ENCODE data around the gene FKBP3.

DNA sequence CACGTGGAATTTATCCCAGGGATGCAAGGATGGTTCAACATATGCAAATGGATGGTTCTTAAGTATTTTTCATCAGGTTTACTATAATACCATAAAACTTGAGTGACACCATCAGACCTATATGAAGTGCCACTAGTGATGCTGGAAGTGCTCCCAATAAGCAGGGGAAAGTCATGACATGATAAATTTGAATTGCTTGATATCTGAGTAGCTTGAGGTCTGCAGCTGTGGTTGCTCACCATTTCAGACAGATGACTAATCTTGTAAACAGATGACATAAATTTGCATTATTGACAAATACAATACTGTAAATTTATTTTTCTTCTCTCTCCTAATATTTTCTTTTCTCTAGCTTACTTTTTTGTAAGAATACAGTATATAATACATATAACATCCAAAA is 64.1 kb downstream of the FKBP3 start:
- TF ChIP-seq POLR2A (IDR thresholded peaks at IDR 0.05; ENCODE audit: control extremely low read depth in 1 of 2, low read depth in 2 of 2, low read length in 2 of 2): no peak
- TF ChIP-seq, protein P1, sequence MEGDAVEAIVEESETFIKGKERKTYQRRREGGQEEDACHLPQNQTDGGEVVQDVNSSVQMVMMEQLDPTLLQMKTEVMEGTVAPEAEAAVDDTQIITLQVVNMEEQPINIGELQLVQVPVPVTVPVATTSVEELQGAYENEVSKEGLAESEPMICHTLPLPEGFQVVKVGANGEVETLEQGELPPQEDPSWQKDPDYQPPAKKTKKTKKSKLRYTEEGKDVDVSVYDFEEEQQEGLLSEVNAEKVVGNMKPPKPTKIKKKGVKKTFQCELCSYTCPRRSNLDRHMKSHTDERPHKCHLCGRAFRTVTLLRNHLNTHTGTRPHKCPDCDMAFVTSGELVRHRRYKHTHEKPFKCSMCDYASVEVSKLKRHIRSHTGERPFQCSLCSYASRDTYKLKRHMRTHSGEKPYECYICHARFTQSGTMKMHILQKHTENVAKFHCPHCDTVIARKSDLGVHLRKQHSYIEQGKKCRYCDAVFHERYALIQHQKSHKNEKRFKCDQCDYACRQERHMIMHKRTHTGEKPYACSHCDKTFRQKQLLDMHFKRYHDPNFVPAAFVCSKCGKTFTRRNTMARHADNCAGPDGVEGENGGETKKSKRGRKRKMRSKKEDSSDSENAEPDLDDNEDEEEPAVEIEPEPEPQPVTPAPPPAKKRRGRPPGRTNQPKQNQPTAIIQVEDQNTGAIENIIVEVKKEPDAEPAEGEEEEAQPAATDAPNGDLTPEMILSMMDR (IDR thresholded peaks at IDR 0.05; ENCODE audit: control extremely low read depth in 1 of 3, insufficient read depth in 1 of 3, low read depth in 1 of 3, low read length in 3 of 3): no peak
- no peak for TF ChIP-seq SIN3A (conservative IDR thresholded peaks at IDR 0.05 in 1 of 2, IDR thresholded peaks at IDR 0.05 in 1 of 2; ENCODE audit: low read depth in 1 of 2, low read length in 2 of 2)
- no peak for TF ChIP-seq RAD21 (IDR thresholded peaks at IDR 0.05 in 1 of 2, conservative IDR thresholded peaks at IDR 0.05 in 1 of 2; ENCODE audit: low read depth in 2 of 2, low read length in 2 of 2)
- TF ChIP-seq CBX8 (IDR thresholded peaks at IDR 0.05; ENCODE audit: borderline replicate concordance, low read depth, low read length): no peak
- no peak for TF ChIP-seq EP300 (IDR thresholded peaks at IDR 0.05; ENCODE audit: borderline replicate concordance in 1 of 2, low read depth in 2 of 2, low read length in 2 of 2)
- no peak for TF ChIP-seq EZH2 (IDR thresholded peaks at IDR 0.05; ENCODE audit: low read depth, low read length, severe bottlenecking)
- TF ChIP-seq, protein P2, sequence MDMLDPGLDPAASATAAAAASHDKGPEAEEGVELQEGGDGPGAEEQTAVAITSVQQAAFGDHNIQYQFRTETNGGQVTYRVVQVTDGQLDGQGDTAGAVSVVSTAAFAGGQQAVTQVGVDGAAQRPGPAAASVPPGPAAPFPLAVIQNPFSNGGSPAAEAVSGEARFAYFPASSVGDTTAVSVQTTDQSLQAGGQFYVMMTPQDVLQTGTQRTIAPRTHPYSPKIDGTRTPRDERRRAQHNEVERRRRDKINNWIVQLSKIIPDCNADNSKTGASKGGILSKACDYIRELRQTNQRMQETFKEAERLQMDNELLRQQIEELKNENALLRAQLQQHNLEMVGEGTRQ (IDR thresholded peaks at IDR 0.05; ENCODE audit: low read length): no peak
- TF ChIP-seq, protein P3, sequence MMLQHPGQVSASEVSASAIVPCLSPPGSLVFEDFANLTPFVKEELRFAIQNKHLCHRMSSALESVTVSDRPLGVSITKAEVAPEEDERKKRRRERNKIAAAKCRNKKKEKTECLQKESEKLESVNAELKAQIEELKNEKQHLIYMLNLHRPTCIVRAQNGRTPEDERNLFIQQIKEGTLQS (IDR thresholded peaks at IDR 0.05; ENCODE audit: insufficient read depth, low read depth, low read length): no peak
- no peak for TF ChIP-seq CHD1 (IDR thresholded peaks at IDR 0.05; ENCODE audit: low read depth, low read length)
- no peak for TF ChIP-seq SP2 (IDR thresholded peaks at IDR 0.05; ENCODE audit: low read length)

All from H1 (cell line).